Fibroblast of gingiva (primary cell): ENCODE results near the gene SHH.

Experiments
- DNase-seq: peaks from one replicate; pipeline ENCODE4 v3.0.0-alpha.2; 2011; ENCODE audit warnings: low read depth

The SHH gene

GRCh38 chr7:155764438-155764793 lies 47.8 kb downstream of the SHH start:
- no peak for DNase-seq

- DNase-seq, result no peak
These were observed 48.4 kb downstream of the SHH start for GRCh38 chr7:155763691-155764437.

GRCh38 chr7:155763122-155763521 lies 49.1 kb downstream of the SHH start:
- DNase-seq, result no peak

GRCh38 chr7:155762655-155763054 lies 49.6 kb downstream of the SHH start:
- DNase-seq, result no peak

- no peak for DNase-seq
These were observed 50.2 kb downstream of the SHH start for GRCh38 chr7:155762036-155762435.

GRCh38 chr7:155761162-155761561 lies 51.1 kb downstream of the SHH start:
- no peak for DNase-seq

GRCh38 chr7:155759740-155760430 lies 52.4 kb downstream of the SHH start:
- no peak for DNase-seq

GRCh38 chr7:155758348-155758747 lies 53.9 kb downstream of the SHH start:
- no peak for DNase-seq

GRCh38 chr7:155756322-155756721 lies 55.9 kb downstream of the SHH start:
- no peak for DNase-seq

GRCh38 chr7:155755026-155755425 lies 57.2 kb downstream of the SHH start:
- no peak for DNase-seq

- no peak for DNase-seq
These were observed 58.1 kb downstream of the SHH start for GRCh38 chr7:155754165-155754564.

- no peak for DNase-seq
These were observed 58.8 kb downstream of the SHH start for GRCh38 chr7:155753446-155753965.

- no peak for DNase-seq
These were observed 59.4 kb downstream of the SHH start for GRCh38 chr7:155752756-155753445.

- no peak for DNase-seq
These were observed 60.9 kb downstream of the SHH start for GRCh38 chr7:155751409-155751808.

- DNase-seq, result no peak
These were observed 61.8 kb downstream of the SHH start for GRCh38 chr7:155750255-155751125.
